Mesenchymal stem cell (in vitro differentiated cells and primary cell): ENCODE data around the gene PI4KA.

Experiments used
- DNase-seq: peaks from one replicate; pipeline ENCODE4 v3.0.0-alpha.2; 2013
- H2AFZ ChIP-seq: one replicate; pipeline ENCODE4 v1.6.1; 2013; ENCODE audit warnings: low read depth, mild to moderate bottlenecking, control low read depth, inconsistent platforms, low read length, moderate library complexity
- H2AK5ac ChIP-seq: 2 replicates; pipeline ENCODE4 v1.6.1; 2013; ENCODE audit warnings: low read length, moderate library complexity, mild to moderate bottlenecking, inconsistent platforms; ENCODE audit not compliant: severe bottlenecking
- H2BK120ac ChIP-seq: one replicate; pipeline ENCODE4 v1.6.1; 2013; ENCODE audit warnings: low read depth, mild to moderate bottlenecking, inconsistent platforms, low read length, moderate library complexity
- H2BK12ac ChIP-seq, 2 experiments: one replicate each; pipeline ENCODE4 v1.6.1; 2013; ENCODE audit warnings: inconsistent platforms in 2 of 2, low read length in 2 of 2, mild to moderate bottlenecking in 2 of 2, moderate library complexity in 2 of 2, control low read depth in 1 of 2
- H2BK15ac ChIP-seq: one replicate; pipeline ENCODE4 v1.6.1; 2013; ENCODE audit warnings: mild to moderate bottlenecking, low read depth, inconsistent platforms; ENCODE audit not compliant: poor library complexity, severe bottlenecking
- H2BK5ac ChIP-seq: 2 replicates; pipeline ENCODE4 v1.6.1; 2013; ENCODE audit warnings: low read depth, mild to moderate bottlenecking, low read length, control low read depth, inconsistent platforms; ENCODE audit not compliant: poor library complexity, severe bottlenecking
- H3K14ac ChIP-seq, 2 experiments: one replicate each; pipeline ENCODE4 v1.6.1; 2013; ENCODE audit warnings: inconsistent platforms in 2 of 2, low read length in 2 of 2, control low read depth in 1 of 2, mild to moderate bottlenecking in 1 of 2, moderate library complexity in 1 of 2
- H3K18ac ChIP-seq, 2 experiments: one replicate each; pipeline ENCODE4 v1.6.1; 2013; ENCODE audit warnings: inconsistent platforms in 2 of 2, low read length in 2 of 2, control low read depth in 1 of 2, low read depth in 1 of 2, mild to moderate bottlenecking in 1 of 2
- H3K23ac ChIP-seq, 2 experiments: one replicate each; pipeline ENCODE4 v1.6.1; 2013; ENCODE audit warnings: inconsistent platforms in 2 of 2, low read length in 2 of 2, mild to moderate bottlenecking in 2 of 2, moderate library complexity in 2 of 2, control low read depth in 1 of 2
- H3K27ac ChIP-seq: 2 replicates; pipeline ENCODE4 v1.5.1; 2013; ENCODE audit warnings: mild to moderate bottlenecking, moderate library complexity, low read length, control low read depth, inconsistent platforms; ENCODE audit not compliant: poor library complexity, severe bottlenecking
- H3K27me3 ChIP-seq, 2 experiments: 2 replicates each; pipeline versions ENCODE4 v1.6.1 to v1.7.0; 2013; ENCODE audit warnings: low read length in 2 of 2, mild to moderate bottlenecking in 2 of 2, moderate library complexity in 2 of 2, control low read depth in 1 of 2, inconsistent platforms in 1 of 2; ENCODE audit not compliant: control insufficient read depth in 1 of 2, insufficient read depth in 1 of 2
- H3K36me3 ChIP-seq, 2 experiments: 2 replicates each; pipeline versions ENCODE4 v1.6.1 to v1.7.0; 2013; ENCODE audit warnings: low read length in 2 of 2, control low read depth in 1 of 2, inconsistent platforms in 1 of 2, low read depth in 1 of 2, mild to moderate bottlenecking in 1 of 2; ENCODE audit not compliant: insufficient read depth in 2 of 2, control insufficient read depth in 1 of 2
- H3K4ac ChIP-seq, 2 experiments: one replicate each; pipeline ENCODE4 v1.6.1; 2013; ENCODE audit warnings: inconsistent platforms in 2 of 2, low read length in 2 of 2, mild to moderate bottlenecking in 2 of 2, moderate library complexity in 2 of 2, control low read depth in 1 of 2, low read depth in 1 of 2
- H3K4me1 ChIP-seq: 2 replicates; pipeline ENCODE4 v1.6.1; 2013; ENCODE audit warnings: low read depth, low read length, control low read depth; ENCODE audit not compliant: control insufficient read depth, insufficient read depth
- H3K4me2 ChIP-seq: 2 replicates; pipeline ENCODE4 v1.6.1; 2013; ENCODE audit warnings: low read length, mild to moderate bottlenecking, inconsistent platforms; ENCODE audit not compliant: poor library complexity, severe bottlenecking
- H3K4me3 ChIP-seq, 2 experiments: 2 replicates each; pipeline versions ENCODE4 v1.5.1 to v1.7.0; 2013; ENCODE audit warnings: low read length in 2 of 2, mild to moderate bottlenecking in 2 of 2, control low read depth in 1 of 2, low read depth in 1 of 2; ENCODE audit not compliant: insufficient read depth in 1 of 2
- H3K79me1 ChIP-seq: replicated peaks from 2 replicates; pipeline ENCODE4 v1.6.1; 2013; ENCODE audit warnings: mild to moderate bottlenecking, control low read depth, low read length, inconsistent platforms; ENCODE audit not compliant: poor library complexity, severe bottlenecking
- H3K9ac ChIP-seq: 2 replicates; pipeline ENCODE4 v1.7.0; 2013; ENCODE audit warnings: mild to moderate bottlenecking, low read length, moderate library complexity
- H3K9me3 ChIP-seq: 2 replicates; pipeline ENCODE4 v1.7.0; 2013; ENCODE audit warnings: mild to moderate bottlenecking, low read length; ENCODE audit not compliant: control insufficient read depth
- H4K8ac ChIP-seq: one replicate; pipeline ENCODE4 v1.6.1; 2013; ENCODE audit warnings: inconsistent platforms, mild to moderate bottlenecking, low read length, moderate library complexity
- H4K91ac ChIP-seq: one replicate; pipeline ENCODE4 v1.6.1; 2013; ENCODE audit warnings: mild to moderate bottlenecking, low read length, inconsistent platforms
- WGBS: methylation state at CpG from one replicate; pipeline ENCODE4 v1.1.7; 2013; ENCODE audit warnings: mixed read lengths; 5-methylcytosine and 5-hydroxymethylcytosine counted together

The PI4KA gene

GRCh38 chr22:20785415-20785814, 73.2 kb downstream of the PI4KA start:
- no peak overlapping the region for H2BK120ac ChIP-seq
- no peak overlapping the region for H4K91ac ChIP-seq
- H3K4me2 ChIP-seq = no peak overlapping the region
- no peak overlapping the region for H2BK5ac ChIP-seq
- no peak overlapping the region for H3K4ac ChIP-seq
- 95% methylated on average over 2 of the region's 3 CpGs for WGBS
- peaks cover 2% of the 10 kb centered on the region for H3K79me1 ChIP-seq
- H3K14ac ChIP-seq = no peak overlapping the region
- H3K4me1 ChIP-seq = peaks cover 2% of the 10 kb centered on the region
- no peaks in the 10 kb centered on the region for H3K27me3 ChIP-seq
- no peak overlapping the region for H3K9ac ChIP-seq
- no peak overlapping the region for H2AK5ac ChIP-seq
- H3K23ac ChIP-seq = no peak overlapping the region
- no peak overlapping the region for H2BK12ac ChIP-seq
- H2BK15ac ChIP-seq = no peak overlapping the region
- H3K18ac ChIP-seq = no peak overlapping the region
- no peak overlapping the region for H3K4me3 ChIP-seq
- no peak overlapping the region for H2AFZ ChIP-seq
- H3K27ac ChIP-seq = no peak overlapping the region
- no peak for DNase-seq
- peaks cover 36 to 51% of the 10 kb centered on the region in 2 experiments for H3K36me3 ChIP-seq
- no peaks in the 10 kb centered on the region for H3K9me3 ChIP-seq
- no peak overlapping the region for H4K8ac ChIP-seq

GRCh38 chr22:20783844-20784723, 74.5 kb downstream of the PI4KA start:
- no peak overlapping the region for H3K14ac ChIP-seq
- H2BK5ac ChIP-seq = no peak overlapping the region
- no peak overlapping the region for H3K4me2 ChIP-seq
- no peak overlapping the region for H4K8ac ChIP-seq
- no peak overlapping the region for H3K27ac ChIP-seq
- no peak overlapping the region for H3K4me3 ChIP-seq
- WGBS = 65% methylated on average over 13 of the region's 14 CpGs
- H3K23ac ChIP-seq = no peak overlapping the region
- H3K9me3 ChIP-seq = no peaks in the 10 kb centered on the region
- no peaks in the 10 kb centered on the region for H3K27me3 ChIP-seq
- peaks cover 2% of the 10 kb centered on the region for H3K4me1 ChIP-seq
- peaks cover 41 to 54% of the 10 kb centered on the region in 2 experiments for H3K36me3 ChIP-seq
- H3K9ac ChIP-seq = peak overlapping the region; percentile 26
- peak; percentile 78 for DNase-seq
- peaks cover 2% of the 10 kb centered on the region for H3K79me1 ChIP-seq
- H2BK120ac ChIP-seq = no peak overlapping the region
- no peak overlapping the region for H4K91ac ChIP-seq
- H2AFZ ChIP-seq = no peak overlapping the region
- no peak overlapping the region for H3K18ac ChIP-seq
- H2BK12ac ChIP-seq = no peak overlapping the region
- no peak overlapping the region for H3K4ac ChIP-seq
- H2AK5ac ChIP-seq = no peak overlapping the region
- H2BK15ac ChIP-seq = no peak overlapping the region

GRCh38 chr22:20783300-20783673, 75.3 kb downstream of the PI4KA start:
- H3K9ac ChIP-seq = peak overlapping the region; percentile 26
- no peak overlapping the region for H3K4me3 ChIP-seq
- no peak overlapping the region for H3K4ac ChIP-seq
- H3K27me3 ChIP-seq = no peaks in the 10 kb centered on the region
- H2BK15ac ChIP-seq = no peak overlapping the region
- no peak overlapping the region for H3K27ac ChIP-seq
- H2AK5ac ChIP-seq = no peak overlapping the region
- no peak overlapping the region for H2BK120ac ChIP-seq
- H3K23ac ChIP-seq = no peak overlapping the region
- peaks cover 2% of the 10 kb centered on the region for H3K4me1 ChIP-seq
- no peak overlapping the region for H3K18ac ChIP-seq
- H3K4me2 ChIP-seq = no peak overlapping the region
- H3K9me3 ChIP-seq = no peaks in the 10 kb centered on the region
- no peak for DNase-seq
- H2BK5ac ChIP-seq = no peak overlapping the region
- H2BK12ac ChIP-seq = no peak overlapping the region
- H2AFZ ChIP-seq = no peak overlapping the region
- H3K14ac ChIP-seq = no peak overlapping the region
- H4K8ac ChIP-seq = no peak overlapping the region
- peaks cover 40 to 53% of the 10 kb centered on the region in 2 experiments for H3K36me3 ChIP-seq
- 100% methylated on average over 1 of the region's 3 CpGs for WGBS
- H3K79me1 ChIP-seq = peaks cover 2% of the 10 kb centered on the region
- H4K91ac ChIP-seq = no peak overlapping the region

- H3K9me3 ChIP-seq = no peaks in the 10 kb centered on the region
- no peak overlapping the region for H3K23ac ChIP-seq
- H2AK5ac ChIP-seq = no peak overlapping the region
- no peak overlapping the region for H3K4me2 ChIP-seq
- no peaks in the 10 kb centered on the region for H3K27me3 ChIP-seq
- H2BK12ac ChIP-seq = no peak overlapping the region
- H3K4me3 ChIP-seq = no peak overlapping the region
- H3K36me3 ChIP-seq = peaks cover 35 to 48% of the 10 kb centered on the region in 2 experiments
- no peak overlapping the region for H4K8ac ChIP-seq
- WGBS = 100% methylated on average over 4 of the region's 4 CpGs
- H3K79me1 ChIP-seq = peaks cover 2% of the 10 kb centered on the region
- peaks cover 3% of the 10 kb centered on the region for H3K4me1 ChIP-seq
- no peak overlapping the region for H4K91ac ChIP-seq
- no peak overlapping the region for H3K9ac ChIP-seq
- no peak overlapping the region for H2BK15ac ChIP-seq
- H3K4ac ChIP-seq = no peak overlapping the region
- H3K14ac ChIP-seq = no peak overlapping the region
- no peak overlapping the region for H2BK120ac ChIP-seq
- no peak overlapping the region for H2BK5ac ChIP-seq
- no peak overlapping the region for H3K18ac ChIP-seq
- DNase-seq = no peak
- no peak overlapping the region for H3K27ac ChIP-seq
- no peak overlapping the region for H2AFZ ChIP-seq
Measured at GRCh38 chr22:20782596-20783299, 75.9 kb downstream of the PI4KA start.
